ENCODE measurements around the gene DMGDH.

- TF ChIP-seq CTCF (conservative IDR thresholded peaks at IDR 0.05; ENCODE audit: low read depth, low read length), result no peak
- TF ChIP-seq CEBPB (IDR thresholded peaks at IDR 0.05; ENCODE audit: low read depth, low read length), result no peak
- TF ChIP-seq USF2 (IDR thresholded peaks at IDR 0.05; ENCODE audit: low read depth, low read length), result no peak
- no peak for TF ChIP-seq RAD21 (IDR thresholded peaks at IDR 0.05; ENCODE audit: low read length)
- no peak for TF ChIP-seq CHD1 (IDR thresholded peaks at IDR 0.05; ENCODE audit: low read depth, low read length)
Observed at GRCh38 chr5:78972654-78973428, 96.6 kb downstream of the DMGDH start.
